Stimulated activated CD4-positive, alpha-beta T cell treated with anti-CD3 and anti-CD28 coated beads, Interleukin-15, amount 100 ng/mL, for 48 hours (primary cell): ENCODE results near the gene ATXN2.
A peak's percentile ranks its signal among the peaks of the same experiment; 100 is the strongest.

Experiments used
- DNase-seq, 2 donors: peaks; one replicate each; pipeline ENCODE4 v3.0.0-alpha.2; 2020; ENCODE audit warnings: low read depth in 2 of 2

Gene ATXN2

DNA sequence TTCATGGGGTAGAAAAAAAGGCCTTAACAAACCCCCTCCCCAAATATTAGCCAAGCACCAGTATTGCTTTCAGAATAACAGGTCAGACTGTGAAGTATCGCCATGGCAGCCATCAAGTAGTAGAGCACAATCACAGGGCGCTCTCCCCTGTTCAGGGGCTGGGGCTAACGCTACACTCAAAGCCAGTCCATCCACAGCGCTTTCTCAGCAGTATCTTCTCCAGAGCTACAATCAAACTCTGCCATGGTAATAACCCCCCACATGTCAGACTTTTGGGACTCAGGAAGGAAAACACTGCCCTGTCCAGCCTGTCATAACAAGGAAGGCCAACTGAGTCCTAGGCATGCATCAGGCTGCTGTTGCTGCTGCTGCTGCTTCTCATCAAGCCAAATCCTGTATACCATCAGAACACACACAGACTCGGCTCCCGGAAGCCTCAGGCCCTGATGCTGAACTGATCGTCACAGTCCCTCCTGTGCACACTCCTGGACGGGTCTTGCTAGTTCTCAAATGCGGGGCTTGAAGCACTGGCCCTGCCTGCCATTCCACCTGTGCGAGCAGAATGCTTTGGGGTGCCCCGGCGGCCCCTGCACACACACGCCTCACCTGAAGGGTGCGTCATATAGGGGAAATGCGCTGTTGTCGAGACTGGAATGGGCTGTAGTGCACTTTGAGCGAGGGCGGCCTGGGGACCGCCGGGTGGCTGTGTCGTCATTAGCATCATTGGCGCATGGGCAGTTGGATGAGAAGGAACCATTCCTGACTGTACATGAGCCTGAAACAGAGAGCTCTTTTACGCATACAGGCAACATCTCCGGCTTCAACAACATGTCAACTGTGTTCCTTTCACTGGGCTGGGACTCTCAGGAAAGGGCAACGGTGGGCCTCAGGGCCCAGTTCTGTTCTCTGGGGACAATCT lies 145.8 kb downstream of the ATXN2 start:
- no peak for DNase-seq

- no peak for DNase-seq
These were observed 147.4 kb downstream of the ATXN2 start for GRCh38 chr12:111451649-111452129.

DNA sequence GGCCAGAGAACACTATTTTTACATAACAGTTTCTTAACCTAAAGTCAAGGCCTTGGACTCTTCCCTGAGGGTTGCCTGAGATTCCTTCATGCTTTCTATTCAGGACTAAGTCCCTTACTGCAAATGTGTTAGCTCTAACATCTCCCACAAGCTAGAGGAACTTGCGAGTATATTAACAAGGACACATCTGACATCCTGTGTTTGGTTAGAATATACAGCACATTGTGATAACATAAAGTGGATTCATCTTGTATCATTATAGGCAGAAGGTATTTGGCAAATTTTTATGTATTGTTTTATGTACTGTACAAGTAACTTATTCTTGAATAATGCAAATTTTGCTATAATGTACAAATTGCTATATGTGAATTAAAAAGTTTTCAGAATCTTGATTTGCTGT lies 147.9 kb downstream of the ATXN2 start:
- no peak for DNase-seq

- no peak for DNase-seq
These were observed 148.4 kb downstream of the ATXN2 start for GRCh38 chr12:111450676-111451075.

DNA sequence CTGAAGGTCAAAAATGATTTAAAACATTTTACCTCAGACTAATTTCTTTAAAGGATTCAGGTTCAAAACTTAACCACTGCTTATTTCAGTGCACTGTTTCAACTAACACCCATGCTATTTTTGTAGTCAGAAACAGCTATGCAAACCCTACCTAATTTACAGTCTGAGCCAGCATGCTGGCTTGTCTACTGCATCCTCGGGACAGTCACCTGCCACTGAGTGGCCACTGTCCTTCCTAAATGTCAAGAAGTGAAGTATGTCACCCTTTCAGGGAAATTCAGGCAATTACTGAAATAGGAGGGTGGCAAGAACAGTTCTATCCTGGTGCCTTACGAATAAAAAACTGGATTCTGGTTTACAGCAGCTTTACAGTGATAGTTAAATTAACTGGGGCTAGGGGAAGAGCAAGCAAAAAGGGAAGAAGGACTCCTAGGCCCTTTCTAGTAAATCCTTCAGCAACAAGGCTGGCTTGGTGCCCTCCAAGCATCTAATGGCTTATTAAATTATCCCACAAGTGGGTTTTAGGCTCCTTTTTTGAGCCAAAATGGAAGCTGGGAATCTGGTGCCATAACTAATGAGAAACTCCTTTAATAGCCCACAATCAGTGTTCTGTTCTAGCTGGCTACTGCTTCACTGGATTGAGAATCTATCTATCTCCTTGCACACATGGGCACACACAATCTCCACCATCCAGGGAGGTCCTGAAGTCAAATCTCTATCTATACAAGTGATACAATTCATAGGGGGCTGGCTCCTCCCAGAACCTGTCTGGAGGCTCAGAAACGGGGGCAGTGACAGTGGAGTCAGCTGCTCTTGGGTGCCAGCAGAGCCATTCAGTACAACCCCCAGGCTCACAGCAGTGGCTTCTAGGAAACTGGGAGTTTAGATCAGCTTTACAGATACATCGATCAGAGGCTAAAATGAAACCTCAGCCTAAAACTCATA lies 150.0 kb downstream of the ATXN2 start:
- no peak for DNase-seq

DNA sequence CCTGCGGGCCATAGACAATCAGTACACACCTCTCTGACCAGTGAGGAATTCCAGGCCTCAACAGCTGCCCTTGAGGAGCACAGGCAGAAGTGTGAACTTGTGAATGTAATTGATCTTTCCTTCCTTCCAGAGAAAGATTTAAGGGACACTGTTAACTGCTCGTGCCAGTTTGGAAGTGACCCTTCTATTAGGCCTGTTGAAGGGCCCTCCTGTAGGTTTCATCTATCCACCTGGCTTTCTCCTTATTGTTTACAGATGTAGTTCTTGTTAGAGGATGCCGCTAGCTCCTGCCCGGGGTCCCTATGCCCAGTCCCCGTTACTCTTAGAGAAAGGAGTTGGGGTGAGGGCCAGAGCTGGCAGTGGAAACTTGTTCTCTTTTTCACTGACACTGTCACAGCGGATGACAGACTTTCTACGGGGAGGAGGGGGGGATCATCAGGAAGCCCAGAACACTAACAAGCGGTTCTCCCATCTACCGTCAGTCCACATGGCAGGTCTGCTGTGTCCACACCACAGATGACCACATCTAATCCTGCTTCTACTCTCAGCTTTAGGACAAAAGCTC lies 150.8 kb downstream of the ATXN2 start:
- DNase-seq = no peak

GRCh38 chr12:111447571-111448265 lies 151.4 kb downstream of the ATXN2 start:
- DNase-seq = no peak

DNA sequence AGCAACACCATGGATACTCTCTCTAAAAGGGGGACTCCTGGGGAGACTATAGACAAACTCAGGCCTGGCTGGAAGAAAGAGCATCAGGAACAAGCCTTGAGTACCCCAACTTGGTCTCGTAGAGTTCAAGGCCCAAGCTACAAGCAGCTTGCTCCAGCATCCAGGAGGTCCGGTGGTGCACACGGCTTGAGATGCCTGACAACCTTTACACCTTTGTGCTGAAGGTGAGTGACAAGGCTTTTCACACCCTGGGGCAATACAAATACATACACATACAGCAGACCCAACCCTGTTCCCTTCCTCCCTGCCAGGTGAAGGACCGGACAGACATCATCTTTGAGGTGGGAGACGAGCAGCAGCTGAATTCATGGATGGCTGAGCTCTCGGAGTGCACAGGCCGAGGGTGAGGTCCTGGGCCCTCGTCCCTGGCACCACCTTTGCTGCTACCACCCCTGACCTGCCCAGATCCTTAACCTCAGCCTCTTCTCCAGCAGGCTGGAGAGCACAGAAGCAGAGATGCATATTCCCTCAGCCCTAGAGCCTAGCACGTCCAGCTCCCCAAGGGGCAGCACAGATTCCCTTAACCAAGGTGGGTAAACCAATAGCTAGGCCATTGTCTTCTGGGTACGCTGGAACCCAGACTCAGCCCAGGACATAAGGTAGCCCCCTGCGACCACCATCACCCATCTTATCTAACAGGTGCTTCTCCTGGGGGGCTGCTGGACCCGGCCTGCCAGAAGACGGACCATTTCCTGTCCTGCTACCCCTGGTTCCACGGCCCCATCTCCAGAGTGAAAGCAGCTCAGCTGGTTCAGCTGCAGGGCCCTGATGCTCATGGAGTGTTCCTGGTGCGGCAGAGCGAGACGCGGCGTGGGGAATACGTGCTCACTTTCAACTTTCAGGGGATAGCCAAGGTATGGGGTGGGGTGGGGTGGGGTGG lies 152.2 kb downstream of the ATXN2 start:
- no peak for DNase-seq

DNA sequence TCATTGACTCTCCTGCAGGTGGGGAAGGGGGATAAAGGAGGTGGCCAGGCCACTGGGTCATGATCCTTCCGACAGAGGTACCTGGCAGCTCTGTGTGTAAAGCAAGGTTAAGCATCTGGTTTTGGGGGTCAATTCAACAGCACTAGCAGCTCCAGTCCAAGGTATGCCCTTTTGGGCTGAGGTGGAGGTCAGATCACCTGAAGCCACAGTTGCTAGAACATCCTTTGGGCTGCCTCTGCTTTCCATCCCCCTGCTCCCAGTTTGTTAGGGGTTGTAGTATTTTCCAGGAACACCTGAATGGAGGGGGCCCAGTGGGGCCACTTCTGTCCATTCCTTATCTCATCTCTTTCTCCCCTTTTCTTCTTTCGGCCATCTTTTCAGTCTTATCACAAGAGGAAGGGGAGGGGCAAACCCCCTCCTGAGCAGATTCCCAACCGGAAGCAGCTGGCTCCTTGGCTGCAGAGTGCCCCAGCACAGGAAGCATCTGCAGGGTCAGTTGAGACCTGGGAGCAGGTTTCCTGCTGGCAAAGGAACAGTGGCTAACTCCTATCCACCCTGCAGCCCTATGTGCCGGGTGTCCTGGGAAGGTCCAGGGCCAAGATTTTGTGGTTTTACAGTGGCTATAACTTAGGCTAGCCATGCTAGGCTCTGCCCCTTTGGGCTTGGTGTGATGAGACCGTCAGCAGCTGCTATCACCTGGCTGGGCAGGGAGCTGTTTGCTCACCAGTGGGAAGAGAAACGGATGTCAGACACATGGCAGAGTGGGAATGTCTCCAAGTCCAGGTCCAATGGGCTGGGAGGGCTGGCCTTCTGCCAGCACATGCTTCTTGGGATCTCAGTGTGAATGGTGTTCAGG lies 153.2 kb downstream of the ATXN2 start:
- DNase-seq = no peak

- DNase-seq = peak; percentile 81 to 83
These were observed 154.0 kb downstream of the ATXN2 start for GRCh38 chr12:111444925-111445725.

DNA sequence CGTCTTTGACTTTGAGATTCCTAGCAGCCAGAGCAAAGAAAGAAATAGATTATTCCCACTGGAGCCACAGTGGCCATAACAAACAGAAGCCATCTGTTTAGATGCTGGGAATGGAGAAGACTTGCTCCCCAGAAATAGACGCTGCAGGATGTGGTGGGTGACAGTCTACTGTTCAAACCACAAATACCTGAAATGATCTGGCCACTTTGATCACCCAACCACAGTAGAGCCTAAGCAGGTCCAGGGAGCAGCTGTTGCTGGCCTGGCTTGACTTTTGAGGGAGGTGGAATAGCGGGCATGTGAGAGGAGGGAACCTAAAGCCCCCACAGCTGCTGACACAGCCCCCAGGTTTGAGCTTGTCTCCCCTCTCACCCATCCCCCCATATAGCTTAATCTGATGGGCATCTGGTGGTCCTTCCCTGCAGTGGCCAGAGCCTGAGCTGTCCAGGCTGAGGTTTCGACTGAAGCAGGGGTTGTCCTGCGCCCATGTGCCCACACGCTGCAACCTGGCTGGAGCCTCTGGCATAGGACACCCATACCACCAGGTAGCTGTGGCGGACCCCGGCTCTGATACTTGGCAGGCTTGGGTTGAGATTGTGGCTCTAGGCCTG lies 154.7 kb downstream of the ATXN2 start:
- no peak for DNase-seq

- peak; percentile 49 to 53 for DNase-seq
These were observed 155.5 kb downstream of the ATXN2 start for GRCh38 chr12:111443586-111443985.

- no peak for DNase-seq
These were observed 156.0 kb downstream of the ATXN2 start for GRCh38 chr12:111443086-111443485.

- DNase-seq = no peak
These were observed 156.6 kb downstream of the ATXN2 start for GRCh38 chr12:111442301-111443045.

- no peak for DNase-seq
These were observed 157.8 kb downstream of the ATXN2 start for GRCh38 chr12:111441107-111441928.

GRCh38 chr12:111440631-111441030 lies 158.5 kb downstream of the ATXN2 start:
- DNase-seq = no peak
